GM12878 (cell line): ENCODE measurements around the gene RPS6KA2. TPM values are rescaled to one million over a fixed set of nuclear protein-coding genes. Genes with fewer than 3 reads are reported as not detected.

Experiments used
- ATAC-seq: fragments of 200-7000 bp; cut with Tn5 transposase; 3 replicates; pipeline ENCODE4 v1.9.1; 2020; ENCODE audit warnings: mild to moderate bottlenecking, moderate library complexity
- BruUV-seq: library from RNA; stranded (reverse); fragments of 400-500 nt; replicated peaks from 2 replicates; lab custom pipeline; 2021; lab: Mats Ljungman, UMichigan
- CTCF ChIA-PET: fragments of 300-600 bp; sonication (Branson Sonifier 250); formaldehyde crosslinking; extraction: SDS; loops from one replicate; lab custom pipeline; 2021; ENCODE audit warnings: inconsistent platforms; lab: Yijun Ruan, JAX
- POLR2A ChIA-PET: fragments of 350-600 bp; formaldehyde crosslinking; extraction: SDS; loops from one replicate; lab custom pipeline; 2021; ENCODE audit warnings: inconsistent platforms; lab: Charles Lee
- RAD21 ChIA-PET: fragments of 300-600 bp; sonication (Branson Sonifier 250); formaldehyde crosslinking; loops from one replicate; lab custom pipeline; 2023; ENCODE audit warnings: antibody characterized with exemption; ENCODE audit not compliant: unreplicated experiment; lab: Charles Lee
- SMC1A ChIA-PET: fragments of 300-600 bp; sonication (Branson Sonifier 250); formaldehyde crosslinking; loops from one replicate; lab custom pipeline; 2023; ENCODE audit not compliant: unreplicated experiment, uncharacterized antibody; lab: Charles Lee
- DNase-seq: peaks from one replicate; pipeline ENCODE4 v3.0.0-alpha.2; 2011; ENCODE audit warnings: low read depth, low spot score
- FAIRE-seq: peaks from 3 replicates; lab custom pipeline; 2011; peaks lifted over from hg19 to GRCh38; lab: Jason Lieb, UNC
- H2AFZ ChIP-seq: 2 replicates; pipeline ENCODE4 v1.6.0; 2011; ENCODE audit warnings: low read depth, low read length, control low read depth; ENCODE audit not compliant: control insufficient read depth
- H3K27ac ChIP-seq: 2 replicates; pipeline ENCODE4 v1.5.1; 2011; ENCODE audit warnings: control low read depth; ENCODE audit not compliant: control insufficient read depth, insufficient read depth
- H3K27me3 ChIP-seq, 2 experiments: replicated peaks in 1 of 2; 2 replicates each; pipeline versions ENCODE4 v1.6.0 to v1.6.1; 2011; ENCODE audit warnings: low read length in 1 of 2; ENCODE audit not compliant: control insufficient read depth in 2 of 2, insufficient read depth in 2 of 2
- H3K36me3 ChIP-seq, 2 experiments: 2 replicates each; pipeline ENCODE4 v1.5.1; 2011; ENCODE audit warnings: low read length in 1 of 2; ENCODE audit not compliant: control insufficient read depth in 2 of 2, insufficient read depth in 2 of 2
- H3K4me1 ChIP-seq: 2 replicates; pipeline ENCODE4 v1.6.1; 2011; ENCODE audit warnings: mild to moderate bottlenecking, low read length, moderate library complexity, mixed read lengths; ENCODE audit not compliant: control insufficient read depth, insufficient read depth
- H3K4me2 ChIP-seq: 2 replicates; pipeline ENCODE4 v1.6.0; 2011; ENCODE audit warnings: control low read depth; ENCODE audit not compliant: control insufficient read depth, insufficient read depth
- H3K4me3 ChIP-seq: fragments of 200-600 bp; sonication (generic); 2 replicates; pipeline ENCODE4 v1.5.1; 2016
- H3K79me2 ChIP-seq: 2 replicates; pipeline ENCODE4 v1.6.0; 2011; ENCODE audit warnings: low read length; ENCODE audit not compliant: control insufficient read depth, insufficient read depth
- H3K9ac ChIP-seq: 2 replicates; pipeline ENCODE4 v1.8.0; 2011; ENCODE audit warnings: low read length, control low read depth, mixed read lengths; ENCODE audit not compliant: control insufficient read depth, insufficient read depth
- H3K9me3 ChIP-seq: replicated peaks from 3 replicates; pipeline ENCODE4 v1.5.1; 2011; ENCODE audit warnings: mild to moderate bottlenecking, low read length; ENCODE audit not compliant: control insufficient read depth, insufficient read depth
- H4K20me1 ChIP-seq: 2 replicates; pipeline ENCODE4 v1.6.0; 2011; ENCODE audit not compliant: control insufficient read depth, insufficient read depth
- CHD4 ChIP-seq: fragments of 200-600 bp; sonication (generic); IDR thresholded peaks from 2 replicates; pipeline ENCODE4 v1.6.1; 2016; ENCODE audit warnings: mild to moderate bottlenecking
- FOS ChIP-seq: IDR thresholded peaks from 3 replicates; pipeline ENCODE4 v1.6.1; 2011; ENCODE audit warnings: borderline replicate concordance; ENCODE audit not compliant: insufficient read length; ENCODE audit errors: extremely low read depth
- HDAC6 ChIP-seq: fragments of 200-600 bp; sonication (generic); IDR thresholded peaks from one replicate; pipeline ENCODE4 v1.8.0; 2017; ENCODE audit warnings: antibody characterized with exemption; ENCODE audit not compliant: unreplicated experiment
- KAT2A ChIP-seq: conservative IDR thresholded peaks from 2 replicates; pipeline ENCODE4 v1.6.1; 2011; ENCODE audit warnings: low read depth, low read length; ENCODE audit not compliant: control insufficient read depth
- KLF5 ChIP-seq: fragments of 450-650 bp; IDR thresholded peaks from 2 replicates; pipeline ENCODE4 v1.6.1; 2014; ENCODE audit warnings: mild to moderate bottlenecking; ENCODE audit not compliant: partially characterized antibody
- NFYB ChIP-seq: IDR thresholded peaks from 2 replicates; pipeline ENCODE4 v1.6.1; 2011; ENCODE audit warnings: low read depth, mild to moderate bottlenecking, low read length, improper control_type of control experiment, moderate library complexity; ENCODE audit not compliant: insufficient read depth
- POLR2AphosphoS5 ChIP-seq: IDR thresholded peaks from 2 replicates; pipeline ENCODE4 v1.6.1; 2011; ENCODE audit warnings: mild to moderate bottlenecking, low read length, inconsistent platforms
- RB1 ChIP-seq: fragments of 450-650 bp; formaldehyde crosslinking; IDR thresholded peaks from 2 replicates; pipeline ENCODE4 v1.6.1; 2017; ENCODE audit warnings: mild to moderate bottlenecking, borderline replicate concordance
- SMAD5 ChIP-seq: IDR thresholded peaks from 2 replicates; pipeline ENCODE4 v1.6.1; 2016; ENCODE audit warnings: antibody characterized with exemption, low read depth
- SRF ChIP-seq, 2 experiments: IDR thresholded peaks; 2 replicates each; pipeline ENCODE4 v1.6.1; 2011; ENCODE audit warnings: low read depth in 2 of 2, low read length in 2 of 2, mild to moderate bottlenecking in 1 of 2, moderate library complexity in 1 of 2
- TARDBP ChIP-seq: IDR thresholded peaks from 2 replicates; pipeline ENCODE4 v1.6.1; 2016; ENCODE audit warnings: borderline replicate concordance
- WGBS: methylation state at CpG from one replicate; pipeline ENCODE4 v1.1.6; 2016; ENCODE audit warnings: low lambda C conversion rate; ENCODE audit not compliant: insufficient replicate concordance, insufficient coverage; ENCODE audit errors: missing lambda C conversion rate; 5-methylcytosine and 5-hydroxymethylcytosine counted together
- in situ Hi-C: fragments of 300-500 bp; cut with MboI; formaldehyde crosslinking; loops from 9 replicates; pipeline ENCODE4 v1.14.3; 2018; ENCODE audit warnings: mixed read lengths
- intact Hi-C: fragments of 100-400 bp; cut with micrococcal nuclease; formaldehyde crosslinking; loops from one replicate; pipeline ENCODE4 v1.14.2; 2022; ENCODE audit not compliant: unreplicated experiment
- polyA plus RNA-seq, 11 experiments: library from polyadenylated mRNA; depleted of rRNA in 4 of 11; unstranded in 6 of 11; stranded (reverse) in 5 of 11; fragments of >200 nt; fragmentation: Nextera tagmentation in 4 of 11; fragmentation: Illumina TruSeq in 1 of 11; extraction: Ambion mirVana in 4 of 11; extraction: Trizol in 1 of 11; gene quantifications; 1 replicate in 1 of 11; 2 replicates in 10 of 11; pipeline versions ENCODE4 v1.2.1 to v1.2.3, GENCODE V29; 2011 to 2016; ENCODE audit warnings: inconsistent platforms in 2 of 11, missing spikeins in 2 of 11, low read depth in 1 of 11
- total RNA-seq, 4 experiments: library from RNA; depleted of rRNA in 3 of 4; stranded (reverse); fragments of >200 nt in 3 of 4; fragmentation: Illumina TruSeq in 1 of 4; extraction: Trizol in 1 of 4; gene quantifications; 2 replicates each; pipeline versions ENCODE4 v1.2.1 to v1.2.3, GENCODE V29; 2013 to 2021
- TF ChIP-seq, protein P1 (sequence below): IDR thresholded peaks from 2 replicates; pipeline ENCODE4 v1.6.1; 2011; ENCODE audit warnings: low read depth, mild to moderate bottlenecking, low read length, moderate library complexity, borderline replicate concordance; ENCODE audit errors: extremely low read depth

The RPS6KA2 gene
- total and polyA plus RNA-seq, 10 of the 15 experiments (the other 5 are each of a cell fraction or from before 2014, with no cell fraction given) = 0.02 to 1.0 (median 0.22) TPM; not detected in 1

DNA sequence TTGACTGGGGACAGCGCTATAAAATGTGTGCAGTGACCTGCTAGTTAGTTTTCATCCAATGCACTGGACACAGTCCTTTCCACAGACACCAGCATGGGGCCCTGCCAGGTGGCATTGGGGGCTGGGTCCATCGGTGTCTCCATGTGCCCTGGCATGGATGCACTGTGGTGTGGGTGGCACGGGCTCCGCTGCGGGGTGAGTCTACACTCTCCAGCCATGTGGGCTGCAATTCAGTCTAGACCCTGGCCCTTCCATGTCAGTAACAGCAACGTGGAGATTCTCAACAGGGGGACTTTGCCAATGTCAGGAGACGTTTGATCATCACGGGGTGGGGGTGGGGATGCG, 140.5 kb downstream of the RPS6KA2 start:
- WGBS = 87% methylated on average over 9 of the region's 9 CpGs
- POLR2A ChIA-PET = no interaction called here

DNA sequence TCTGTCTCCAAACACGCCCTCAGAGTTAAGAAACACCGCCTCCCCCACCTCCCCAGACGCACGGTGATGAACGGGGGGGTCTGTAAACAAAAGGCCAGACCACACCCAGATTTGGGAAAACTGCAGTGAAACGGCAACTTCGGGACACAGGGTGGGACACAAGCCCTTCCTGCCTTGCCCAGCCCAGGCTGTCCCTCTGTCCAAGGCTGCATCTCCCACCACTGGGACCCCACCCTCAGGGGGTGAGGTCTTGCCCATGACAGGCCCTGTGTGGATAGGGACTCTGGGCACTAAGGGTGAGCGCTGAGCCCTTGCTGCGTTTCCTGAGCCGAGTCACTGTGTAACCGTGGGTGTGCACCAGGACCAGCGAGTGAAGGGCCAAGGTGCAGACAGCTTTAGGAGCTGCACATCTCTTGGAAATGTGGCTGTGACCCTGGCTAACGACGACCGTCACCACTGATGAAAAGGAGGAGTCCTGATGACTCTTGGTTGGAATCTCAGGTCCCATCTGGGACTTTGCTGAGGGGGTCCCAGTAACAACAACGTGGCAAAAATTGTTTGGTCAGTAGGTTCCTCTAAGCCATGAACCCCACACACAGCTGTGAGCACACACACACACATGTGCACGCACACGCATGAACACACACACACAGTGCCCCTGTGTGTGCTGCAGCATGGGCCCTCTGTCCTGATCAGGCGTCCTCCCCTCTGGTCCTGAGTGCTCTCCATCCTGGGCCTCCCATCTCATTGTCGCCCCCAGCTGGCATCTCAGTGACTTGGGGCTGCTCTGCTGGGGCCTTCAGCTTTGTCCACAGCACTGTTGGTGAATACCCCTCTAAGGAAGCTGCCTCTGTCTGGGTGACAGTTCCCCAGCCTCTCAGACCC, 141.2 kb downstream of the RPS6KA2 start:
- no peak for FAIRE-seq
- peaks cover 4% of the 10 kb centered on the region; the same call in 2 of the 3 replicates for H3K9me3 ChIP-seq
- ChIA-PET POLR2A (no interaction called here), RAD21 (no interaction called here), CTCF (no interaction called here), SMC1A (no interaction called here)
- ATAC-seq = no peak
- H3K27ac ChIP-seq = no peak overlapping the region
- in situ Hi-C loops (no loop called here), intact Hi-C loops (no loop called here)
- no peak overlapping the region for H3K9ac ChIP-seq
- H3K27me3 ChIP-seq = no peaks in the 10 kb centered on the region
- no peaks in the 10 kb centered on the region for H4K20me1 ChIP-seq
- WGBS = 87% methylated on average over 20 of the region's 20 CpGs
- no peak overlapping the region for H2AFZ ChIP-seq
- no peaks in the 10 kb centered on the region for H3K36me3 ChIP-seq
- no peaks in the 10 kb centered on the region for H3K79me2 ChIP-seq
- no TSS peak for BruUV-seq
- no peak overlapping the region for H3K4me3 ChIP-seq
- H3K4me1 ChIP-seq = peaks cover 9% of the 10 kb centered on the region
- TF ChIP-seq CHD4 (no peak), NFYB (no peak)
- TF ChIP-seq, all 136 proteins: peak for 0
- DNase-seq = no peak
- H3K4me2 ChIP-seq = no peak overlapping the region

More for the DNA sequence above, 140.5 kb downstream of the RPS6KA2 start:
- FAIRE-seq (no peak), ATAC-seq (no peak), DNase-seq (no peak)
- ChIA-PET SMC1A (no interaction called here), RAD21 (no interaction called here), CTCF (no interaction called here)
- Histone ChIP-seq H3K36me3 (no peaks in the 10 kb centered on the region), H2AFZ (no peak overlapping the region), H3K27me3 (no peaks in the 10 kb centered on the region), H3K4me2 (no peak overlapping the region), H3K79me2 (no peaks in the 10 kb centered on the region), H3K4me1 (peaks cover 9% of the 10 kb centered on the region), H4K20me1 (no peaks in the 10 kb centered on the region), H3K27ac (no peak overlapping the region), H3K9me3 (peaks cover 4% of the 10 kb centered on the region; the same call in 2 of the 3 replicates), H3K4me3 (no peak overlapping the region), H3K9ac (no peak overlapping the region)
- intact Hi-C loops = no loop called here
- no peak for TF ChIP-seq KAT2A
- no peak for TF ChIP-seq POLR2AphosphoS5
- TF ChIP-seq, protein P1, sequence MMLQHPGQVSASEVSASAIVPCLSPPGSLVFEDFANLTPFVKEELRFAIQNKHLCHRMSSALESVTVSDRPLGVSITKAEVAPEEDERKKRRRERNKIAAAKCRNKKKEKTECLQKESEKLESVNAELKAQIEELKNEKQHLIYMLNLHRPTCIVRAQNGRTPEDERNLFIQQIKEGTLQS = no peak
- no peak for TF ChIP-seq SRF (IDR thresholded peaks at IDR 0.05; ENCODE audit: low read depth in 2 of 2, low read length in 2 of 2)
- TF ChIP-seq SMAD5 = no peak
- no peak for TF ChIP-seq RB1
- no peak for TF ChIP-seq KLF5
- no peak for TF ChIP-seq TARDBP
- TF ChIP-seq FOS = no peak
- no peak for TF ChIP-seq HDAC6
- in situ Hi-C loops = no loop called here
- BruUV-seq = no TSS peak
